ENCODE results near the gene CILP. TPM values are rescaled to one million over a fixed set of nuclear protein-coding genes. Genes with fewer than 3 reads are reported as not detected.

The CILP gene
- total RNA-seq, 2 donors from 2014 or later = 8.5 to 15.8 TPM

- Histone ChIP-seq H3K4me1 (ENCODE audit: control insufficient read depth in 1 of 2, low read depth in 2 of 2) (no peaks in the 10 kb centered on the region), H3K36me3 (peaks cover 39% of the 10 kb centered on the region), H3K27me3 (replicated peaks; ENCODE audit: insufficient read depth) (no peaks in the 10 kb centered on the region), H3K27ac (no peak overlapping the region), H3K9me3 (no peaks in the 10 kb centered on the region), H3K4me3 (no peak overlapping the region)
- no peak for DNase-seq (ENCODE audit: low spot score)
- no peak for ATAC-seq (ENCODE audit: insufficient number of reproducible peaks, low FRiP score, low read depth)
- TF ChIP-seq, protein P1, sequence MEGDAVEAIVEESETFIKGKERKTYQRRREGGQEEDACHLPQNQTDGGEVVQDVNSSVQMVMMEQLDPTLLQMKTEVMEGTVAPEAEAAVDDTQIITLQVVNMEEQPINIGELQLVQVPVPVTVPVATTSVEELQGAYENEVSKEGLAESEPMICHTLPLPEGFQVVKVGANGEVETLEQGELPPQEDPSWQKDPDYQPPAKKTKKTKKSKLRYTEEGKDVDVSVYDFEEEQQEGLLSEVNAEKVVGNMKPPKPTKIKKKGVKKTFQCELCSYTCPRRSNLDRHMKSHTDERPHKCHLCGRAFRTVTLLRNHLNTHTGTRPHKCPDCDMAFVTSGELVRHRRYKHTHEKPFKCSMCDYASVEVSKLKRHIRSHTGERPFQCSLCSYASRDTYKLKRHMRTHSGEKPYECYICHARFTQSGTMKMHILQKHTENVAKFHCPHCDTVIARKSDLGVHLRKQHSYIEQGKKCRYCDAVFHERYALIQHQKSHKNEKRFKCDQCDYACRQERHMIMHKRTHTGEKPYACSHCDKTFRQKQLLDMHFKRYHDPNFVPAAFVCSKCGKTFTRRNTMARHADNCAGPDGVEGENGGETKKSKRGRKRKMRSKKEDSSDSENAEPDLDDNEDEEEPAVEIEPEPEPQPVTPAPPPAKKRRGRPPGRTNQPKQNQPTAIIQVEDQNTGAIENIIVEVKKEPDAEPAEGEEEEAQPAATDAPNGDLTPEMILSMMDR (IDR thresholded peaks at IDR 0.05) = no peak
Measured at GRCh38 chr15:65171428-65171827, 39.8 kb downstream of the CILP start.

- H3K4me1 ChIP-seq (ENCODE audit: control insufficient read depth in 1 of 2, low read depth in 2 of 2) = no peaks in the 10 kb centered on the region
- H3K4me3 ChIP-seq = no peak overlapping the region
- DNase-seq (ENCODE audit: low spot score) (no peak), ATAC-seq (ENCODE audit: insufficient number of reproducible peaks, low FRiP score, low read depth) (no peak)
- no peaks in the 10 kb centered on the region for H3K9me3 ChIP-seq
- peaks cover 18% of the 10 kb centered on the region for H3K36me3 ChIP-seq
- H3K27ac ChIP-seq = no peak overlapping the region
- H3K27me3 ChIP-seq (replicated peaks; ENCODE audit: insufficient read depth) = no peaks in the 10 kb centered on the region
- TF ChIP-seq, protein P1 (IDR thresholded peaks at IDR 0.05) = no peak
Measured at GRCh38 chr15:65165875-65166274, 45.4 kb downstream of the CILP start.

DNA sequence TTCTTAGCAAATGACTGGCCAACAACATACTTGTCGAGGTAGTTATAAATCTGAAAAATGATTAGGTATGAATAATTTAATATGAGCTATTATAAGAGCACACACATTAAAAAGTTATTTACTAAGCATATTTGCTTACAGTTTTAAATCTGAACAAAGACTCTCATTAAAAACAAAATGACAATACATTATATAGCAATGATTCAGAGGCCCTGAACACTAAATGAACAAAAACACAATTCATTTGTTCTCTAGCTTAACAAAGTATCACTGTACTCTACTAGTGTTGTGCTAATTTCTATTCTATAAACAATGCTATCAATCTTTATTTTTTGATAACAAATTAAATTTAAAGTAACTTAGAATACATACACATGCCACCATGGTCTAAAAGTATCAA is 47.1 kb downstream of the CILP start:
- DNase-seq (ENCODE audit: low spot score) (no peak), ATAC-seq (ENCODE audit: insufficient number of reproducible peaks, low FRiP score, low read depth) (no peak)
- TF ChIP-seq, protein P1 (IDR thresholded peaks at IDR 0.05) = no peak
- H3K9me3 ChIP-seq = no peaks in the 10 kb centered on the region
- H3K27ac ChIP-seq = no peak overlapping the region
- peaks cover 15% of the 10 kb centered on the region for H3K36me3 ChIP-seq
- H3K4me3 ChIP-seq = no peak overlapping the region
- no peaks in the 10 kb centered on the region for H3K27me3 ChIP-seq (replicated peaks; ENCODE audit: insufficient read depth)
- no peaks in the 10 kb centered on the region for H3K4me1 ChIP-seq (ENCODE audit: control insufficient read depth in 1 of 2, low read depth in 2 of 2)

DNA sequence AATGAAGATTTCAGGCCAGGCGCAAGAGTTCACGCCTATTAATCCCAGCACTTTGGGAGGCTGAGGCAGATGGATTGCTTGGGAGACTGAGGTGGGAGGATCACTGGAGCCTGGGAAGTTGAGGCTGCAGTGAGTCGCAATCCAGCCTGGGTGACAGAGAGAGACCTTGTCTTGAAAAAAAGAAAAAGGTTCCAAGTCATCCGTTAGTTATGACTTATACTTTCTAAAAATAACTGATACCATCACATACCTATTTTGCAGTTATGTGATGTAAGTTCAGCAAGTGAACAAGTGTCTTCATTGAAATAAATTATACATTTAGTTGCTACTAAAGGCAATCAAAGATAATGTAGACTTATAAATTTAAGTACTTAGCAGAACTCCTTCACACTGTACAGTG is 48.2 kb downstream of the CILP start:
- TF ChIP-seq, protein P1 (IDR thresholded peaks at IDR 0.05) = no peak
- no peak for DNase-seq (ENCODE audit: low spot score)
- H3K4me1 ChIP-seq (ENCODE audit: control insufficient read depth in 1 of 2, low read depth in 2 of 2) = no peaks in the 10 kb centered on the region
- H3K36me3 ChIP-seq = peaks cover 18% of the 10 kb centered on the region
- H3K4me3 ChIP-seq = no peak overlapping the region
- no peak overlapping the region for H3K27ac ChIP-seq
- no peaks in the 10 kb centered on the region for H3K9me3 ChIP-seq
- no peak for ATAC-seq (ENCODE audit: insufficient number of reproducible peaks, low FRiP score, low read depth)
- no peaks in the 10 kb centered on the region for H3K27me3 ChIP-seq (replicated peaks; ENCODE audit: insufficient read depth)

DNA sequence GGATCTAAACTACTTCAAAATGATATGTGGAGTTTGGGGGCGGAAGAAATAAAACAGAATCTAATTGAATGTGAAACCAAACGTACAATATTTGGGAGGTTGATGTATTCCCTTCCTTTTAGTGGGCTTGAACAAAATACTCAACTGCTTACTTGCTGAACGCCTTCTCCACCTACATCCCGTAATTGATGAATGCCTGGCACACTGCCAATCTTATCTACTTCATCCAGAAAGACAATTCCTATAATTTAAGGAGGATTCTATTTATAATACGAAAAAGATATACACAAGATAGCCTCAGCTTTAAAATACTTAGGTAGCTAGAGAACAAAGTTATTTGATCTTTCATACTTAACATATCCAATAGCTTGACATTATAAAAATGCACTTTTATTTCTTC is 54.6 kb downstream of the CILP start:
- DNase-seq (ENCODE audit: low spot score) (no peak), ATAC-seq (ENCODE audit: insufficient number of reproducible peaks, low FRiP score, low read depth) (no peak)
- Histone ChIP-seq H3K27me3 (replicated peaks; ENCODE audit: insufficient read depth) (no peaks in the 10 kb centered on the region), H3K9me3 (no peaks in the 10 kb centered on the region), H3K36me3 (peaks cover 49% of the 10 kb centered on the region), H3K27ac (no peak overlapping the region), H3K4me3 (no peak overlapping the region), H3K4me1 (ENCODE audit: control insufficient read depth in 1 of 2, low read depth in 2 of 2) (no peaks in the 10 kb centered on the region)
- TF ChIP-seq, protein P1 (IDR thresholded peaks at IDR 0.05) = no peak

Data from thoracic aorta (tissue), 2 donors.